ENCODE measurements around the gene PRIMPOL. TPM values are rescaled to one million over a fixed set of nuclear protein-coding genes. Genes with fewer than 3 reads are reported as not detected.
A peak's percentile ranks its signal among the peaks of the same experiment; 100 is the strongest.

PRIMPOL gene
- total RNA-seq, 2 donors from 2014 or later = 17.0 to 23.6 TPM

- Mint-ChIP-seq H3K27ac (peak overlapping the region; percentile 35), H3K4me3 (no peak overlapping the region), H3K4me1 (peaks cover 19% of the 10 kb centered on the region), H3K36me3 (ENCODE audit: low read depth) (peaks cover 39% of the 10 kb centered on the region), H3K27me3 (no peaks in the 10 kb centered on the region), H3K9me3 (no peaks in the 10 kb centered on the region)
- peak; percentile 78 for ATAC-seq (replicated peaks)
Measured at GRCh38 chr4:184668511-184669114, 19.1 kb downstream of the PRIMPOL start.

DNA sequence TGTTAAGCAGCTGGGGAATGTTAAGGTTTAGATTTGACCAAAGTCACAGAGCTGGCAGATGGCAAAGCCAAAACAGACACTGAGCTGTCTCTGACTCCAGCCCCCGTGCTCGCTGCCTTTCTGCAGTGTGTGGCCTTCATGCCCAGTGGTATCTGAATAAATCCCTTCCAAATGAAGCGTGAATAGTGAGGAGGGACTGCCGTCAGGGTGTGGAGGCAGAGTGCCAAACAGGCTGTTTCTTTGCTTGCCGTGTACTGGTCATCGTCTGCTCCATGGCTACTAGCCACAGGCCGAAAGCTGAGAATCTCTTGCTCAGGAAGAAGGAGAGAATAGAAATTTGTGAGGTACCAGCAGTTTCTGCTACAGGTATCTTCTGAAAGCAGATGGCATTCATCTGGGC is 19.7 kb downstream of the PRIMPOL start:
- H3K27me3 Mint-ChIP-seq = no peaks in the 10 kb centered on the region
- H3K4me3 Mint-ChIP-seq = no peak overlapping the region
- peak overlapping the region; percentile 46 for H3K27ac Mint-ChIP-seq
- peaks cover 19% of the 10 kb centered on the region for H3K4me1 Mint-ChIP-seq
- no peaks in the 10 kb centered on the region for H3K9me3 Mint-ChIP-seq
- peaks cover 39% of the 10 kb centered on the region for H3K36me3 Mint-ChIP-seq (ENCODE audit: low read depth)
- no peak for ATAC-seq (replicated peaks)

- H3K27ac Mint-ChIP-seq = no peak overlapping the region
- H3K36me3 Mint-ChIP-seq (ENCODE audit: low read depth) = peaks cover 39% of the 10 kb centered on the region
- peaks cover 19% of the 10 kb centered on the region for H3K4me1 Mint-ChIP-seq
- no peaks in the 10 kb centered on the region for H3K27me3 Mint-ChIP-seq
- no peaks in the 10 kb centered on the region for H3K9me3 Mint-ChIP-seq
- ATAC-seq (replicated peaks) = no peak
- no peak overlapping the region for H3K4me3 Mint-ChIP-seq
Measured at GRCh38 chr4:184671101-184671500, 21.6 kb downstream of the PRIMPOL start.

GRCh38 chr4:184672741-184673140 is 23.2 kb downstream of the PRIMPOL start:
- H3K4me1 Mint-ChIP-seq = peaks cover 18% of the 10 kb centered on the region
- peaks cover 37% of the 10 kb centered on the region for H3K36me3 Mint-ChIP-seq (ENCODE audit: low read depth)
- no peak overlapping the region for H3K27ac Mint-ChIP-seq
- no peak overlapping the region for H3K4me3 Mint-ChIP-seq
- H3K9me3 Mint-ChIP-seq = no peaks in the 10 kb centered on the region
- H3K27me3 Mint-ChIP-seq = no peaks in the 10 kb centered on the region
- no peak for ATAC-seq (replicated peaks)

DNA sequence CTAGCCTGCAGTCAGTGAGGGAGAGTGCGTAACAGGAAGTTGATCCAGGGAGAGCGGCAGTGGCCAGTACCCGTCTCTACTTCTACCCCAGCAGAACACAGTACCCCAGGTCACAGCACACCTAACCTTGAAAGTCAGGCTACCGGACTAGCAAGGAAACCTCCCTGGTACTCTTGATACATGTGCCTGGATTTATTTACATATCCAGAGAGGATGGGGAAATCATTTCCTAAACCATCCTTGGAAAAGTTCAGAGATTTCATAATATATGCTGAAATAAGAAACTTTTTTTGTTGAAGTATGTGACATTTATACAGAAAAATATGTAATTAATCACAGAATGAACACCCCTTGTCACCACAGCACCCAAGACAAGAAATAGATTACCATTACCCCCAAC is 24.5 kb downstream of the PRIMPOL start:
- peaks cover 9% of the 10 kb centered on the region for H3K4me1 Mint-ChIP-seq
- H3K27me3 Mint-ChIP-seq = no peaks in the 10 kb centered on the region
- ATAC-seq (replicated peaks) = no peak
- H3K36me3 Mint-ChIP-seq (ENCODE audit: low read depth) = peaks cover 28% of the 10 kb centered on the region
- H3K4me3 Mint-ChIP-seq = no peak overlapping the region
- H3K9me3 Mint-ChIP-seq = no peaks in the 10 kb centered on the region
- no peak overlapping the region for H3K27ac Mint-ChIP-seq

- Mint-ChIP-seq H3K27ac (no peak overlapping the region), H3K4me1 (no peaks in the 10 kb centered on the region), H3K27me3 (no peaks in the 10 kb centered on the region), H3K9me3 (no peaks in the 10 kb centered on the region), H3K4me3 (no peak overlapping the region), H3K36me3 (ENCODE audit: low read depth) (peaks cover 20% of the 10 kb centered on the region)
- no peak for ATAC-seq (replicated peaks)
Measured at GRCh38 chr4:184675018-184675417, 25.5 kb downstream of the PRIMPOL start.

GRCh38 chr4:184675821-184676492 is 26.4 kb downstream of the PRIMPOL start:
- H3K9me3 Mint-ChIP-seq = no peaks in the 10 kb centered on the region
- H3K4me3 Mint-ChIP-seq = no peak overlapping the region
- peaks cover 19% of the 10 kb centered on the region for H3K36me3 Mint-ChIP-seq (ENCODE audit: low read depth)

DNA sequence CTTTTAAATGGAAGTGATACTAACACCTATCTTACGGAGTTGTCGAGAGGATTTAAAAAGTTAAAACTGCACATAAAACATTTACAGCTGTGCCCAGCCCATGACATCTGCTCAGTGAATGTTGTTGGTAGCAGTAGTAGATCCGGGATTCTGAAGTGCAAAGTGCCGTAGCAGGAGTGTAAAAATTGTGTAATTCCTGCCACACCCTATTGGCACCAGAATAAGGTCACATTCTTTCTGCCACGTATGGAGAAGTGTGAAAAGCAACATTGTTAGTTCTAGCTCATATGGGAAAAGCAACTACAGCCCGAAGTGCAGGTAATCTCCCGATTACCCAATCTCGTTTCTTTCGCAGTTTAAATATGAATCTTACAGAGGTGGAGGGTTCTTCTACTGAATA is 31.2 kb downstream of the PRIMPOL start:
- H3K27me3 Mint-ChIP-seq = no peaks in the 10 kb centered on the region
- H3K4me3 Mint-ChIP-seq = no peak overlapping the region
- H3K36me3 Mint-ChIP-seq (ENCODE audit: low read depth) = peaks cover 5% of the 10 kb centered on the region
- no peak for ATAC-seq (replicated peaks)
- H3K4me1 Mint-ChIP-seq = peaks cover 6% of the 10 kb centered on the region
- H3K27ac Mint-ChIP-seq = no peak overlapping the region
- no peaks in the 10 kb centered on the region for H3K9me3 Mint-ChIP-seq

More at GRCh38 chr4:184675821-184676492, 26.4 kb downstream of the PRIMPOL start:
- no peak overlapping the region for H3K27ac Mint-ChIP-seq
- H3K27me3 Mint-ChIP-seq = no peaks in the 10 kb centered on the region
- no peaks in the 10 kb centered on the region for H3K4me1 Mint-ChIP-seq
- no peak for ATAC-seq (replicated peaks)

GRCh38 chr4:184681916-184682315 is 32.4 kb downstream of the PRIMPOL start:
- H3K9me3 Mint-ChIP-seq = no peaks in the 10 kb centered on the region
- H3K4me1 Mint-ChIP-seq = peaks cover 6% of the 10 kb centered on the region
- H3K36me3 Mint-ChIP-seq (ENCODE audit: low read depth) = peaks cover 5% of the 10 kb centered on the region
- no peak for ATAC-seq (replicated peaks)
- no peak overlapping the region for H3K4me3 Mint-ChIP-seq
- no peaks in the 10 kb centered on the region for H3K27me3 Mint-ChIP-seq
- H3K27ac Mint-ChIP-seq = no peak overlapping the region

GRCh38 chr4:184684491-184685189 is 35.1 kb downstream of the PRIMPOL start:
- Mint-ChIP-seq H3K27ac (no peak overlapping the region), H3K9me3 (no peaks in the 10 kb centered on the region)
- no peak for ATAC-seq (replicated peaks)

DNA sequence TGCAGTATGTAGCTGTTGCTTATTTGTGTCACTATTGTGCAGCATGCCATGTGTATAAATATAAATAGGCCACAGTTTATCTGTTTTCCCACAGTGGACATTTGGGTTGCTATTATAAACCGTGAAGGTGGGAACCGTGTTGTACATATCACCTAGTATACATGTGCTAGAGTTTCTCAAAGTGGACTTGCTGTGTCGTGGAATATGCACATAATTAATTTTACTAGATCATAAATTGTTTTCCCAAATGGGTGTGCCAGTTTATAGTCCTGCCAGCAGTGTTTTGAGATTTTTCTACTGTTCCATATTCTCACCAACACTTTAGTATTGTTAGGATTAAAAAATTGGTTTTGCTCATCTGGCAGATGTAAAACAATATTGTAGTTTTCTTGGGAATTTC is 38.5 kb downstream of the PRIMPOL start:
- Mint-ChIP-seq H3K27ac (no peak overlapping the region), H3K4me1 (peaks cover 6% of the 10 kb centered on the region), H3K9me3 (no peaks in the 10 kb centered on the region), H3K27me3 (no peaks in the 10 kb centered on the region), H3K4me3 (no peak overlapping the region), H3K36me3 (ENCODE audit: low read depth) (peaks cover 24% of the 10 kb centered on the region)
- ATAC-seq (replicated peaks) = no peak

More at GRCh38 chr4:184684491-184685189, 35.1 kb downstream of the PRIMPOL start:
- peaks cover 5% of the 10 kb centered on the region for H3K36me3 Mint-ChIP-seq (ENCODE audit: low read depth)
- H3K4me1 Mint-ChIP-seq = peaks cover 6% of the 10 kb centered on the region
- no peak overlapping the region for H3K4me3 Mint-ChIP-seq
- H3K27me3 Mint-ChIP-seq = no peaks in the 10 kb centered on the region

DNA sequence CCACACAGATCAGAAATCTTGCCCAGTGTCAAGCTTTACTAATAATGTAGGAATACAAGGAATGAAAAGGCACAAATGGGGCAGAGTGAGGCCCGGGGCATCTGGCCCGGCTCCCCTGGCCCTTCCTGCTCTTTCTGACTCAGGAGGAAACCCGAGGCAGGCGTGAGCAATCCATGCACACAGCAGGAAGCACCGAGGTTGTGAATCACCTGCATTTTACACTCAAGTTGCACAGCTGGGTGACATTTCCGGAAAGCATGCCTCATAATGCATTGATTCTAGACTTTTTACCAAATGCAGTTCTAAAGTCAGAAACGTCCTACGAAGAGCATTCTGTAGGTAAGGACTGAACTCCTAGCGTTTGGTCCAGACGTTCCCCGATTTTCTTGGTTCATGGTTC is 38.9 kb downstream of the PRIMPOL start:
- Mint-ChIP-seq H3K4me1 (peaks cover 6% of the 10 kb centered on the region), H3K4me3 (no peak overlapping the region), H3K36me3 (ENCODE audit: low read depth) (peaks cover 28% of the 10 kb centered on the region), H3K27me3 (no peaks in the 10 kb centered on the region), H3K9me3 (no peaks in the 10 kb centered on the region), H3K27ac (peak overlapping the region; percentile 17)
- ATAC-seq (replicated peaks) = peak; percentile 94

GRCh38 chr4:184689681-184690080 is 40.1 kb downstream of the PRIMPOL start:
- H3K27ac Mint-ChIP-seq = no peak overlapping the region

DNA sequence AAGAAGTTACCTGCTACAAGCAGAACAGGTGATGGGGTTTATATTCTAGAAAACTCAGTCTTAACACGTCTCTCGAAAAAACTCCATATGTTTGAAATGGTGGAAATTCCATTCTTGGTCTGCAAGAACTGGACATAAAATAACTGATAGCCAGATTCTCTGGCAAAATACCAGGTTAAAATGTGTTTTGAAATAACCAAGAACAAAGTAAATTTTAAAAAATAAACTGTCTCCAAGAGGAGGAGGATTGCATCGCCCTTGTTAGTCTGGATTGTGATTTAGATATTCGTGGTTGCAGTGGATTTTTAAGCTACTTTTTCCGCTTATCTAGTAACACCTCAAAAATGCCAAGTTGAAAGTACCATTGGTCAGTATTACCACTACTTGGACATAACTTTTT is 43.5 kb downstream of the PRIMPOL start:
- no peaks in the 10 kb centered on the region for H3K27me3 Mint-ChIP-seq
- no peak overlapping the region for H3K4me3 Mint-ChIP-seq
- H3K9me3 Mint-ChIP-seq = no peaks in the 10 kb centered on the region
- ATAC-seq (replicated peaks) = no peak
- no peaks in the 10 kb centered on the region for H3K4me1 Mint-ChIP-seq
- peaks cover 65% of the 10 kb centered on the region for H3K36me3 Mint-ChIP-seq (ENCODE audit: low read depth)
- H3K27ac Mint-ChIP-seq = no peak overlapping the region

More at GRCh38 chr4:184689681-184690080, 40.1 kb downstream of the PRIMPOL start:
- no peak overlapping the region for H3K4me3 Mint-ChIP-seq
- H3K9me3 Mint-ChIP-seq = no peaks in the 10 kb centered on the region
- H3K4me1 Mint-ChIP-seq = peaks cover 1% of the 10 kb centered on the region
- peaks cover 41% of the 10 kb centered on the region for H3K36me3 Mint-ChIP-seq (ENCODE audit: low read depth)
- ATAC-seq (replicated peaks) = no peak
- H3K27me3 Mint-ChIP-seq = no peaks in the 10 kb centered on the region

GRCh38 chr4:184694412-184694956 is 44.9 kb downstream of the PRIMPOL start:
- Mint-ChIP-seq H3K36me3 (ENCODE audit: low read depth) (peaks cover 71% of the 10 kb centered on the region), H3K4me3 (no peak overlapping the region), H3K27ac (no peak overlapping the region), H3K4me1 (no peaks in the 10 kb centered on the region), H3K9me3 (no peaks in the 10 kb centered on the region), H3K27me3 (no peaks in the 10 kb centered on the region)
- no peak for ATAC-seq (replicated peaks)

All from activated T-helper 17 cell treated with anti-CD3 and anti-CD28 coated beads, Interleukin-2, amount 50 U/mL, for 72 hours (primary cell).